OCI-LY1 (cell line): ENCODE data around the gene GPR149.

Experiments used
- CTCF ChIP-seq: fragments of 200-600 bp; sonication (generic), shearing (Covaris generic); IDR thresholded peaks from 2 replicates; pipeline ENCODE4 v1.5.1; 2017; ENCODE audit warnings: mild to moderate bottlenecking, antibody characterized with exemption, low read length, moderate library complexity, mixed read lengths
- EZH2 ChIP-seq: fragments of 200-600 bp; sonication (generic), shearing (Covaris generic); IDR thresholded peaks from 2 replicates; pipeline ENCODE4 v1.8.0; 2017; ENCODE audit warnings: borderline replicate concordance, mixed run types, mild to moderate bottlenecking, antibody characterized with exemption, low read length, moderate library complexity, mixed read lengths

GRCh38 chr3:154431043-154431442 lies 1.1 kb upstream of the GPR149 start:
- TF ChIP-seq CTCF, result no peak
- TF ChIP-seq EZH2, result no peak
